Renal cortex interstitium (tissue), 15 donors: Measurements from ENCODE around the gene UBQLN1. TPM values are rescaled to one million over a fixed set of nuclear protein-coding genes. Genes with fewer than 3 reads are reported as not detected.
"Not testable (repeated sequence)": the region's sequence is repeated elsewhere in the genome, so short reads cannot be mapped to it uniquely, and the experiment has no call there.

Experiments
- DNase-seq, 11 donors: peaks; one replicate each; pipeline ENCODE4 v3.0.0-alpha.2; 2013; ENCODE audit warnings: low read depth in 9 of 11, low spot score in 4 of 11; ENCODE audit errors: extremely low read depth in 1 of 11
- long read RNA-seq, 16 experiments: transcript quantifications; one replicate each; lab custom pipeline, GENCODE V29; 2026
- polyA plus RNA-seq, 3 donors: library from polyadenylated mRNA; unstranded; fragments of 120-200 nt; gene quantifications; one replicate each; pipeline ENCODE4 v1.2.1, GENCODE V29; 2013; ENCODE audit not compliant: insufficient read length in 3 of 3

Gene UBQLN1
- polyA plus RNA-seq, result 100 to 1,000 TPM; 112 to 119 (median 116) TPM
- long read RNA-seq, donor 1, full-length matches to known transcripts, result 13 of 35 reads
- long read RNA-seq, donor 1, partial matches to known transcripts, result 17 of 35 reads
- long read RNA-seq, donor 1, other reads (novel, unspliced or antisense), result 5 of 35 reads
- long read RNA-seq, donor 2, full-length matches to known transcripts, result 19 of 36 reads
- long read RNA-seq, donor 2, partial matches to known transcripts, result 17 of 36 reads
- long read RNA-seq, donor 2, other reads (novel, unspliced or antisense), result 0 of 36 reads
- long read RNA-seq, donor 3, full-length matches to known transcripts, result 32 of 56 reads
- long read RNA-seq, donor 3, partial matches to known transcripts, result 24 of 56 reads
- long read RNA-seq, donor 3, other reads (novel, unspliced or antisense), result 0 of 56 reads
- long read RNA-seq, donor 4, full-length matches to known transcripts, result 22 of 54 reads
- long read RNA-seq, donor 4, partial matches to known transcripts, result 32 of 54 reads
- long read RNA-seq, donor 4, other reads (novel, unspliced or antisense), result 0 of 54 reads
- long read RNA-seq, donor 5, result 0 reads
- long read RNA-seq, donor 6, full-length matches to known transcripts, result 16 of 42 reads
- long read RNA-seq, donor 6, partial matches to known transcripts, result 26 of 42 reads
- long read RNA-seq, donor 6, other reads (novel, unspliced or antisense), result 0 of 42 reads
- long read RNA-seq, donor 7, full-length matches to known transcripts, result 15 of 33 reads
- long read RNA-seq, donor 7, partial matches to known transcripts, result 18 of 33 reads
- long read RNA-seq, donor 7, other reads (novel, unspliced or antisense), result 0 of 33 reads
- long read RNA-seq, donor 8, full-length matches to known transcripts, result 28 of 65 reads
- long read RNA-seq, donor 8, partial matches to known transcripts, result 37 of 65 reads
- long read RNA-seq, donor 8, other reads (novel, unspliced or antisense), result 0 of 65 reads
- long read RNA-seq, donor 9, full-length matches to known transcripts, result 23 of 51 reads
- long read RNA-seq, donor 9, partial matches to known transcripts, result 28 of 51 reads
- long read RNA-seq, donor 9, other reads (novel, unspliced or antisense), result 0 of 51 reads
- long read RNA-seq, donor 10, full-length matches to known transcripts, result 17 of 27 reads
- long read RNA-seq, donor 10, partial matches to known transcripts, result 10 of 27 reads
- long read RNA-seq, donor 10, other reads (novel, unspliced or antisense), result 0 of 27 reads
- long read RNA-seq, donor 11, full-length matches to known transcripts, result 28 of 42 reads
- long read RNA-seq, donor 11, partial matches to known transcripts, result 14 of 42 reads
- long read RNA-seq, donor 11, other reads (novel, unspliced or antisense), result 0 of 42 reads
- long read RNA-seq, donor 12, full-length matches to known transcripts, result 4 of 4 reads
- long read RNA-seq, donor 12, partial matches to known transcripts, result 0 of 4 reads
- long read RNA-seq, donor 12, other reads (novel, unspliced or antisense), result 0 of 4 reads
- long read RNA-seq, donor 13, result 0 reads
- long read RNA-seq, donor 14, full-length matches to known transcripts, result 12 of 37 reads
- long read RNA-seq, donor 14, partial matches to known transcripts, result 25 of 37 reads
- long read RNA-seq, donor 14, other reads (novel, unspliced or antisense), result 0 of 37 reads
- long read RNA-seq, donor 15, full-length matches to known transcripts, result 6 of 12 reads
- long read RNA-seq, donor 15, partial matches to known transcripts, result 6 of 12 reads
- long read RNA-seq, donor 15, other reads (novel, unspliced or antisense), result 0 of 12 reads
- long read RNA-seq, donor 16, full-length matches to known transcripts, result 60 of 174 reads
- long read RNA-seq, donor 16, partial matches to known transcripts, result 106 of 174 reads
- long read RNA-seq, donor 16, other reads (novel, unspliced or antisense), result 8 of 174 reads

- DNase-seq, result peak; percentile 91 to 99 (median 93)
Observed at GRCh38 chr9:83707768-83708514, at the start of gene UBQLN1. Gene UBQLN1, minus strand, starts transcription at chr9:83707958. Its CDS starts 279 bp downstream, at chr9:83707679.

- DNase-seq, result no peak
Observed at GRCh38 chr9:83754383-83754977, 46.7 kb upstream of the UBQLN1 start.

- DNase-seq, result no peak
Observed at GRCh38 chr9:83749706-83750105, 41.9 kb upstream of the UBQLN1 start.

- no peak for DNase-seq
Observed at GRCh38 chr9:83744206-83744605, 36.4 kb upstream of the UBQLN1 start.

GRCh38 chr9:83733739-83734138 lies 26.0 kb upstream of the UBQLN1 start:
- no peak for DNase-seq

- not testable (repeated sequence) for DNase-seq
Observed at GRCh38 chr9:83728591-83729368, 21.0 kb upstream of the UBQLN1 start.

GRCh38 chr9:83724436-83724835 lies 16.7 kb upstream of the UBQLN1 start:
- DNase-seq, result no peak

- no peak for DNase-seq
Observed at GRCh38 chr9:83722726-83723495, 15.2 kb upstream of the UBQLN1 start.

GRCh38 chr9:83721509-83721908 lies 13.8 kb upstream of the UBQLN1 start:
- DNase-seq, result no peak

GRCh38 chr9:83715794-83716193 lies 8.0 kb upstream of the UBQLN1 start:
- no peak for DNase-seq

- DNase-seq, result no peak
Observed at GRCh38 chr9:83715221-83715620, 7.5 kb upstream of the UBQLN1 start.

GRCh38 chr9:83714329-83714728 lies 6.6 kb upstream of the UBQLN1 start:
- DNase-seq, result no peak

- peak in 9 of 11 donors; percentile 3 to 47 (median 37) for DNase-seq
Observed at GRCh38 chr9:83708515-83709158, 879 bp upstream of the UBQLN1 start.

- peak in 5 of 11 donors; percentile 3 to 54 (median 40) for DNase-seq
Observed at GRCh38 chr9:83707518-83707767, 315 bp downstream of the UBQLN1 start.
